ENCODE measurements around the gene PITPNM3. TPM values are rescaled to one million over a fixed set of nuclear protein-coding genes. Genes with fewer than 3 reads are reported as not detected.

The PITPNM3 gene
- polyA plus RNA-seq, 3 donors: 0.29 TPM; not detected in 2

DNA sequence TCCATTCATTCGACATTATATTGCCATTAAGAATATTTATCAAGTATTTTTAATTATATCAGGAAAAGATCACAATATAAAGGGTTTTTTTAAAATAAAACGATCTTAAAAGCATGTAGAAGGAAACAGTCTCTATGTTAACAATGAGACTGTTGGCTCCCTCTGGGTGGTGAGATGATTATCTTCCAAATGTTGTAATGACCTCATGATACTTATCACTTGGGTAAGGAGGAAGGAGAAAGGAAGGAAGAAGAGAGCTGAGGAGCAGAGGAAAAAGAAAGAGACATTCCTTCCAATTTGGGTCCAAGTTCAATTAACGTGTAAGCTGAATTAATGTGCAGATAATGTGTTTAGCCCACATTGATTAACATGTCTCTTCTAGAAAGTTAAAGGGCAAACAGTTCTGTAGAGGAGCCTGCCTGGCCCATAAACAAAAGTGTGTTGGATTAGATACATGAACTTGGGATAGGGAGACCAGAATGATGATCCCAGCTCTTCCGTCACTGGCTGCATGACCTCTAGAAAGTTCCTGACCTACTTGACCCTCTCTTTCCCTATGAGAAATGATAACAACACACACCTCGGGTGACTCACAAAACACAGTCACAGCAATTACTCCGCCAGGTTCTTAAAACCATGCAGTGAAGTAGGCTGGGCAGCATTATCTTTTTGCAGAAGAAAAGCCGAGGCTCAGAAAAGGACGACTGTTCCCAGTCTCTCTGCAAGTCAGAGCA is 80.1 kb downstream of the PITPNM3 start:
- TF ChIP-seq, protein P1, sequence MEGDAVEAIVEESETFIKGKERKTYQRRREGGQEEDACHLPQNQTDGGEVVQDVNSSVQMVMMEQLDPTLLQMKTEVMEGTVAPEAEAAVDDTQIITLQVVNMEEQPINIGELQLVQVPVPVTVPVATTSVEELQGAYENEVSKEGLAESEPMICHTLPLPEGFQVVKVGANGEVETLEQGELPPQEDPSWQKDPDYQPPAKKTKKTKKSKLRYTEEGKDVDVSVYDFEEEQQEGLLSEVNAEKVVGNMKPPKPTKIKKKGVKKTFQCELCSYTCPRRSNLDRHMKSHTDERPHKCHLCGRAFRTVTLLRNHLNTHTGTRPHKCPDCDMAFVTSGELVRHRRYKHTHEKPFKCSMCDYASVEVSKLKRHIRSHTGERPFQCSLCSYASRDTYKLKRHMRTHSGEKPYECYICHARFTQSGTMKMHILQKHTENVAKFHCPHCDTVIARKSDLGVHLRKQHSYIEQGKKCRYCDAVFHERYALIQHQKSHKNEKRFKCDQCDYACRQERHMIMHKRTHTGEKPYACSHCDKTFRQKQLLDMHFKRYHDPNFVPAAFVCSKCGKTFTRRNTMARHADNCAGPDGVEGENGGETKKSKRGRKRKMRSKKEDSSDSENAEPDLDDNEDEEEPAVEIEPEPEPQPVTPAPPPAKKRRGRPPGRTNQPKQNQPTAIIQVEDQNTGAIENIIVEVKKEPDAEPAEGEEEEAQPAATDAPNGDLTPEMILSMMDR (IDR thresholded peaks at IDR 0.05): no peak
- Histone ChIP-seq H3K4me1 (ENCODE audit: control insufficient read depth in 1 of 2, insufficient read depth in 2 of 2, low read length in 2 of 2) (no peaks in the 10 kb centered on the region), H3K27ac (ENCODE audit: low read depth in 1 of 2, low read length in 2 of 2) (no peak overlapping the region), H3K9ac (ENCODE audit: insufficient read depth, low read length, poor library complexity, severe bottlenecking) (no peak overlapping the region), H3K36me3 (replicated peaks in 1 of 2; ENCODE audit: control insufficient read depth in 1 of 2, insufficient read depth in 2 of 2, low read length in 2 of 2) (no peaks in the 10 kb centered on the region), H3K27me3 (ENCODE audit: control insufficient read depth in 2 of 2, insufficient read depth in 2 of 2, low read length in 2 of 2) (no peaks in the 10 kb centered on the region), H2AFZ (ENCODE audit: insufficient read depth, low read depth, low read length, poor library complexity, severe bottlenecking) (no peak overlapping the region), H4K20me1 (ENCODE audit: insufficient read depth, low read length) (no peaks in the 10 kb centered on the region), H3K4me3 (replicated peaks in 1 of 3; ENCODE audit: low read depth in 2 of 3, low read length in 3 of 3) (no peak overlapping the region), H3K9me3 (replicated peaks in 1 of 2; ENCODE audit: control insufficient read depth in 1 of 2, insufficient read depth in 1 of 2, low read length in 2 of 2) (no peaks in the 10 kb centered on the region), H3K79me2 (ENCODE audit: insufficient read depth, low read length) (no peaks in the 10 kb centered on the region), H3K4me2 (replicated peaks; ENCODE audit: extremely low read depth, low read length, poor library complexity, severe bottlenecking) (no peak overlapping the region)
- WGBS (ENCODE audit: insufficient coverage): 84% methylated on average over 6 of the region's 8 CpGs
- no peaks in the 10 kb centered on the region for H3K9me3 Mint-ChIP-seq
- DNase-seq: no peak
- H3K27me3 Mint-ChIP-seq (ENCODE audit: low read depth in 3 of 3): peaks cover 10 to 15% (median 11%) of the 10 kb centered on the region in 3 donors
- no peaks in the 10 kb centered on the region for H3K36me3 Mint-ChIP-seq
- H3K27ac Mint-ChIP-seq: no peak overlapping the region
- intact Hi-C loops (cut with micrococcal nuclease): loop anchor here in 1 of 2 donors (10.0 kb wide), 1 partner anchor 169 kb away; the partner anchor contains the start of genes KIAA0753 and TXNDC17
- H3K4me1 Mint-ChIP-seq: no peaks in the 10 kb centered on the region
- H3K4me3 Mint-ChIP-seq: no peak overlapping the region

DNA sequence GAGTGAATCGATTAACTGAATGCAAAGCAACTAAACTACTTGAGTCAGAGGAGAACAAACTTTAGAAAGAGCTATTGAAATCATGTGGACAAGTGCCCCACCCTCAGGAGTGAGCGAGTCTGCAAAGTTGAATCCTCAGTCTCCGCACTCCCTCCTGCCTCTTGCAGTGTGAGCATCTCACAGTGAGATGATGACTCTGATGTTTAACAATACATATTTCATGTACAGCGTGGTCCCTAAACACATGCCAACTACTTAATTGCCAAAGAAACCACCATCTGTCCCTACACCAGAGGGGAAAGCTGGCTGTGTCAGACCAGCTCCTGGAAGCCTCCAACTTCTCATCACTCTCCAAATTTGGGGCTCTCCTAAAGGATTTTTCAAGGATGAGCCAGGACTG is 80.9 kb downstream of the PITPNM3 start:
- H3K36me3 Mint-ChIP-seq: no peaks in the 10 kb centered on the region
- no peaks in the 10 kb centered on the region for H3K9me3 Mint-ChIP-seq
- H2AFZ ChIP-seq (ENCODE audit: insufficient read depth, low read depth, low read length, poor library complexity, severe bottlenecking): no peak overlapping the region
- no peaks in the 10 kb centered on the region for H3K9me3 ChIP-seq (replicated peaks in 1 of 2; ENCODE audit: control insufficient read depth in 1 of 2, insufficient read depth in 1 of 2, low read length in 2 of 2)
- H3K4me1 ChIP-seq (ENCODE audit: control insufficient read depth in 1 of 2, insufficient read depth in 2 of 2, low read length in 2 of 2): no peaks in the 10 kb centered on the region
- H3K27ac Mint-ChIP-seq: no peak overlapping the region
- DNase-seq: no peak
- no peaks in the 10 kb centered on the region for H3K4me1 Mint-ChIP-seq
- TF ChIP-seq, protein P1 (IDR thresholded peaks at IDR 0.05): no peak
- H3K79me2 ChIP-seq (ENCODE audit: insufficient read depth, low read length): no peaks in the 10 kb centered on the region
- no peaks in the 10 kb centered on the region for H3K27me3 ChIP-seq (ENCODE audit: control insufficient read depth in 2 of 2, insufficient read depth in 2 of 2, low read length in 2 of 2)
- H3K27me3 Mint-ChIP-seq (ENCODE audit: low read depth in 3 of 3): peaks cover 10 to 15% (median 11%) of the 10 kb centered on the region in 3 donors
- no peaks in the 10 kb centered on the region for H4K20me1 ChIP-seq (ENCODE audit: insufficient read depth, low read length)
- 94% methylated on average over 3 of the region's 4 CpGs for WGBS (ENCODE audit: insufficient coverage)
- no peak overlapping the region for H3K4me3 Mint-ChIP-seq
- intact Hi-C loops (cut with micrococcal nuclease): loop anchor here in 1 of 2 donors (10.0 kb wide), 1 partner anchor 169 kb away; the partner anchor contains the start of genes KIAA0753 and TXNDC17
- H3K27ac ChIP-seq (ENCODE audit: low read depth in 1 of 2, low read length in 2 of 2): no peak overlapping the region
- H3K9ac ChIP-seq (ENCODE audit: insufficient read depth, low read length, poor library complexity, severe bottlenecking): no peak overlapping the region
- no peak overlapping the region for H3K4me2 ChIP-seq (replicated peaks; ENCODE audit: extremely low read depth, low read length, poor library complexity, severe bottlenecking)
- H3K4me3 ChIP-seq (replicated peaks in 1 of 3; ENCODE audit: low read depth in 2 of 3, low read length in 3 of 3): no peak overlapping the region
- H3K36me3 ChIP-seq (replicated peaks in 1 of 2; ENCODE audit: control insufficient read depth in 1 of 2, insufficient read depth in 2 of 2, low read length in 2 of 2): no peaks in the 10 kb centered on the region
